ENCODE data around the gene TMEM174.

Gene TMEM174

DNA sequence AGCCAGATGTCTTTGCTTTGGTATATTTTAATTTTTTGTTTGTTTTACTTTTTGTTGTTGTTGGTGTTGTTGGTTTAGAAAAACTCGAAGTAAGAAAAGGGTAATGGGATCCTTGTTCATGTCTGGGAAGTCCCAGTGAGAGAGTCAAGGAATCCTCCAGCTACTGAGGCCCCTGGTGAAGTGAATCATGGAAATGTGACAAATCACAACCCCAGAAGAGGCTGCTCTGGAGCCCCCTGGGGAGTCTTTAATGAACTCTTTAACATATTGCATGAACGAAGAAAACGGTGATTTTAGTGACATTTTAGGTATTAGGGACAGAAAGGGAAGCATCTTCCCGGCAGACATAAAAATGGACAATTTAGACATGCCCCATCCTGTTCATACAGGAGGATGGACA is 41.3 kb downstream of the TMEM174 start:
- Histone ChIP-seq H4K20me1 (ENCODE audit: insufficient read depth, low read length, poor library complexity, severe bottlenecking) (no peaks in the 10 kb centered on the region), H3K9me3 (ENCODE audit: insufficient read depth, low read depth, low read length) (no peaks in the 10 kb centered on the region), H3K4me1 (ENCODE audit: insufficient read depth, low read length, poor library complexity, severe bottlenecking) (no peaks in the 10 kb centered on the region), H3F3A (ENCODE audit: low read depth) (no peaks in the 10 kb centered on the region), H3K9ac (ENCODE audit: low read depth, low read length, poor library complexity, severe bottlenecking) (no peak overlapping the region), H3K27me3 (ENCODE audit: insufficient read depth, low read length, poor library complexity, severe bottlenecking) (no peaks in the 10 kb centered on the region), H3K4me3 (ENCODE audit: low read length, poor library complexity, severe bottlenecking) (no peak overlapping the region), H3K4me2 (ENCODE audit: low read depth, low read length, poor library complexity, severe bottlenecking) (no peak overlapping the region), H3K79me2 (ENCODE audit: insufficient read depth, low read length) (no peaks in the 10 kb centered on the region), H3K9me2 (replicated peaks; ENCODE audit: low read depth, low read length) (no peaks in the 10 kb centered on the region), H2AFZ (ENCODE audit: low read length) (no peak overlapping the region), H3K36me3 (ENCODE audit: insufficient read depth, low read length) (no peaks in the 10 kb centered on the region)
- TF ChIP-seq, protein P1, sequence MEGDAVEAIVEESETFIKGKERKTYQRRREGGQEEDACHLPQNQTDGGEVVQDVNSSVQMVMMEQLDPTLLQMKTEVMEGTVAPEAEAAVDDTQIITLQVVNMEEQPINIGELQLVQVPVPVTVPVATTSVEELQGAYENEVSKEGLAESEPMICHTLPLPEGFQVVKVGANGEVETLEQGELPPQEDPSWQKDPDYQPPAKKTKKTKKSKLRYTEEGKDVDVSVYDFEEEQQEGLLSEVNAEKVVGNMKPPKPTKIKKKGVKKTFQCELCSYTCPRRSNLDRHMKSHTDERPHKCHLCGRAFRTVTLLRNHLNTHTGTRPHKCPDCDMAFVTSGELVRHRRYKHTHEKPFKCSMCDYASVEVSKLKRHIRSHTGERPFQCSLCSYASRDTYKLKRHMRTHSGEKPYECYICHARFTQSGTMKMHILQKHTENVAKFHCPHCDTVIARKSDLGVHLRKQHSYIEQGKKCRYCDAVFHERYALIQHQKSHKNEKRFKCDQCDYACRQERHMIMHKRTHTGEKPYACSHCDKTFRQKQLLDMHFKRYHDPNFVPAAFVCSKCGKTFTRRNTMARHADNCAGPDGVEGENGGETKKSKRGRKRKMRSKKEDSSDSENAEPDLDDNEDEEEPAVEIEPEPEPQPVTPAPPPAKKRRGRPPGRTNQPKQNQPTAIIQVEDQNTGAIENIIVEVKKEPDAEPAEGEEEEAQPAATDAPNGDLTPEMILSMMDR (conservative IDR thresholded peaks at IDR 0.05; ENCODE audit: low read length), result no peak
- TF ChIP-seq EZH2phosphoT487 (IDR thresholded peaks at IDR 0.05; ENCODE audit: borderline replicate concordance), result no peak

DNA sequence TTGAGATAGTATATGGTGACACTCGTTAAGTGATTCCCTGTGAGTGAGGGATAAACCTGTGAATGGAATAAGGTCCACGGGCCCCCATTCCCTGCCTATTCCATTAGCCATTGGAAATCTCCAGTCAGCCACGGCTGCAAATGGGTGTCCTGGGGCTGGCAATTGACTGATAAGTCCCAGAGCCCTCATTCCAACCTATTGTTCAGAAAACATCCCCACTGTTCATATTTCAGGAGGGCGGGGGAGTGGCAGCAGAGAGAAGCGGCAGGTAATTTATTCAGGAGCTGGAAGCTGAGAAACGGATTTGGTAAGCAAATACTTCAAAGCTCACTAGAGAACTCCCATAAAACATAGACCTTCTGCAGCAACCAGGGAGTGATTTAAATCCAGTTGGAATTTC is 42.0 kb downstream of the TMEM174 start:
- no peaks in the 10 kb centered on the region for H3K4me1 ChIP-seq (ENCODE audit: insufficient read depth, low read length, poor library complexity, severe bottlenecking)
- no peak overlapping the region for H3K4me3 ChIP-seq (ENCODE audit: low read length, poor library complexity, severe bottlenecking)
- H4K20me1 ChIP-seq (ENCODE audit: insufficient read depth, low read length, poor library complexity, severe bottlenecking), result no peaks in the 10 kb centered on the region
- TF ChIP-seq EZH2phosphoT487 (IDR thresholded peaks at IDR 0.05; ENCODE audit: borderline replicate concordance), result no peak
- TF ChIP-seq, protein P1 (conservative IDR thresholded peaks at IDR 0.05; ENCODE audit: low read length), result no peak
- no peak overlapping the region for H3K4me2 ChIP-seq (ENCODE audit: low read depth, low read length, poor library complexity, severe bottlenecking)
- H3K9me3 ChIP-seq (ENCODE audit: insufficient read depth, low read depth, low read length), result no peaks in the 10 kb centered on the region
- H3K36me3 ChIP-seq (ENCODE audit: insufficient read depth, low read length), result no peaks in the 10 kb centered on the region
- no peaks in the 10 kb centered on the region for H3K9me2 ChIP-seq (replicated peaks; ENCODE audit: low read depth, low read length)
- no peaks in the 10 kb centered on the region for H3K27me3 ChIP-seq (ENCODE audit: insufficient read depth, low read length, poor library complexity, severe bottlenecking)
- H3F3A ChIP-seq (ENCODE audit: low read depth), result no peaks in the 10 kb centered on the region
- H3K9ac ChIP-seq (ENCODE audit: low read depth, low read length, poor library complexity, severe bottlenecking), result no peak overlapping the region
- H3K79me2 ChIP-seq (ENCODE audit: insufficient read depth, low read length), result no peaks in the 10 kb centered on the region
- no peak overlapping the region for H2AFZ ChIP-seq (ENCODE audit: low read length)

DNA sequence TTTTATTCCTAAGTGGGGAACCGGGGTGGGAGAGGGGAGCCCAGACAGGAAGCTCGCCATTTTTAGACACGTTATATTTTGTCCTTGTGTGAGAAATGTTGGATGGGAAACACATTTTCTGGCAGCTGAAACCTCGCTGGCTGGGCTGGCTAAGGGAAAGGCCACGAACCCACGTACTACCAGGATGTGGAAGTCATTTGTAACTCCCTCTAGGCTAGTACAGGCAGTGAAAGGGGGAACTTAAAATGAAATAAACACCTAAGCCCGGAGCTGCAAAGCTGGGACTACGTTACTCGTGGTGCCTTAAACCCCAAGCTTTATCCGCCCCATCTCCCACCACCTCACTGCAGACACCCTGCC is 42.5 kb downstream of the TMEM174 start:
- Histone ChIP-seq H3K36me3 (ENCODE audit: insufficient read depth, low read length) (no peaks in the 10 kb centered on the region), H3K4me1 (ENCODE audit: insufficient read depth, low read length, poor library complexity, severe bottlenecking) (no peaks in the 10 kb centered on the region), H4K20me1 (ENCODE audit: insufficient read depth, low read length, poor library complexity, severe bottlenecking) (no peaks in the 10 kb centered on the region), H3K9me2 (replicated peaks; ENCODE audit: low read depth, low read length) (no peaks in the 10 kb centered on the region), H3K27me3 (ENCODE audit: insufficient read depth, low read length, poor library complexity, severe bottlenecking) (no peaks in the 10 kb centered on the region), H3K4me2 (ENCODE audit: low read depth, low read length, poor library complexity, severe bottlenecking) (no peak overlapping the region), H3K79me2 (ENCODE audit: insufficient read depth, low read length) (no peaks in the 10 kb centered on the region), H2AFZ (ENCODE audit: low read length) (no peak overlapping the region), H3K9ac (ENCODE audit: low read depth, low read length, poor library complexity, severe bottlenecking) (no peak overlapping the region), H3K9me3 (ENCODE audit: insufficient read depth, low read depth, low read length) (no peaks in the 10 kb centered on the region), H3K4me3 (ENCODE audit: low read length, poor library complexity, severe bottlenecking) (no peak overlapping the region), H3F3A (ENCODE audit: low read depth) (no peaks in the 10 kb centered on the region)
- no peak for TF ChIP-seq EZH2phosphoT487 (IDR thresholded peaks at IDR 0.05; ENCODE audit: borderline replicate concordance)
- TF ChIP-seq, protein P1 (conservative IDR thresholded peaks at IDR 0.05; ENCODE audit: low read length), result no peak
